GM18526 (cell line): ENCODE measurements around the gene SCAI.

Experiments used
- POLR2A ChIP-seq: IDR thresholded peaks from 3 replicates; pipeline ENCODE4 v1.6.1; 2011; ENCODE audit not compliant: insufficient read length; ENCODE audit errors: extremely low read depth

Gene SCAI

GRCh38 chr9:125126019-125126746, 17.1 kb downstream of the SCAI start:
- no peak for TF ChIP-seq POLR2A

GRCh38 chr9:125125523-125125922, 17.8 kb downstream of the SCAI start:
- TF ChIP-seq POLR2A: no peak

- no peak for TF ChIP-seq POLR2A
These were observed 22.2 kb downstream of the SCAI start for GRCh38 chr9:125121146-125121545.

DNA sequence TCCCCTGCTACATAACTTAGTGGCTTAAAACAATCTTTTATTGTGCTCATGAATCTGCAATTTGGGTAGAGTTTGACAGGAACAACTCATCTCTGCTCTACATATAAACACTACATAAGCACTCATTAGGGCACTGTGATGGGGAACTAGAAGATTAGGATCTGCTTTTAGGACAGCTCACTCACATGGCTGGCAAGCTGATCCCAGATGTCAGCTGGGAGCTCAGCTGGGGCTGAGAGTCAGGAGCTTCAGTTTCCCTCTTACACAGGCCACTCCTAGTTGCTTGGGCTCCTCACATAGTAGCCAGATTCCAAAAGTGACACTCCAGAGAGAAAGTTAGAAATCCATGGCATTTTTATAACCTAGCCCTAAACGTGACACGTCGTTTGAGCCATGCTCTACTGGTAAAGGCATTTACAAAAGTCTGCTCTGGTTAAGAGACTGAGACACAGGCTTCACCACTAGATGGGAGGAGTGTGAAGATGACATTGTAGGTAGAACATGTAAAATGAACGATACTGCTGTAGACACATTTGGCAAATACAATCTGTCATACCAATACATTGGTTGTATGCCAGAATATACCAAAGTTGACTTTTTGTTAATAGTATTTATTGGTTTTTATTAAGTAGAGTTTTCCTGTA, 23.6 kb downstream of the SCAI start:
- no peak for TF ChIP-seq POLR2A

DNA sequence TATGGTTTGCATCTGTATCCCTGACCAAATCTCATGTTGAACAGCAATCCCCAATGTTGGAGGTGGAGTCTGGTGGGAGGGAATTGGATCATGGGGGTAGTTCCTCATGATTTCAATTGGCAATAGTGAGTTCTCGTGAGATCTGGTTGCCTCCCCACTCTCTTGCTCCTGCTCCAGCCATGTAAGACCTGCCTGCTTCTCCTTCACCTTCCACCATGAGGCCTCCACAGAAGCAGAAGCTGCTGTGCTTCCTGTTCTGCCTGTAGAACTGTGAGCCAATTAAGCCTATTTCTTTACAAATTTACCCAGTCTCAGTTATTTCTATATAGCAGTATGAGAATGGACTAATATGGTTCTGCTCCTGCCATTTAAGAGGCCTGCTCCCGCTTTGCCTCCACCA, 32.9 kb downstream of the SCAI start:
- TF ChIP-seq POLR2A: no peak

- TF ChIP-seq POLR2A: no peak
These were observed 36.9 kb downstream of the SCAI start for GRCh38 chr9:125106285-125106893.

DNA sequence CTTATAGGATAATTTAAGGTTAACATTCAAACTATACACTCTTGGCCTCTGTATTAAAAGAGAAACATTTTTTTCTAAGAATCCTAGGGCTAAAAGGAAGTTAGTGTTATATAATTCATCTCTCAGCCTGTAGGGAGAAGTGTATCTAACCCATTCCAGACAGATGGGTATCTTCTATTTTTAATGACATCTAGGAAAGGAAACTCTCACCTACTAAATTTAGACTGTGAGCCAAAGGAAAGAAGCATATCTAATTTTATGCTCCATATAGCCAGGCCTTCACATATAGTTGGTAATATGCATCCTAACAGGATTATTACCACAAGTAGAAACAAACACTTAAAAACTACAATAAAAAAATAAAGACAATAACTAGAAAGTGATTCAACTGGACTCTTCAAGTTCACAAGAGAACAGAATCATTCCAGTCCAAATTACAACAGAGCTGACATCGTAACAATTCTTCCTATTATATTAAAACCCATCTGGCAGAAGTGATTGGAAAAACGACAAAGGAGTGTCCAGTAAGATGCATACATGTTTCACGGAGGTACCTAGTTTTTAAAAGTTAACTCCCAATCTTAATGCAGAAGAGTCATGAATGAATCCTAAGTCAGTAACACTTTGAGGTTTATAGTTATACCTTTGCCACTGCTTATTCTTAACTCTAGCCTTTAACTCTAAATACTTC, 39.4 kb downstream of the SCAI start:
- no peak for TF ChIP-seq POLR2A

DNA sequence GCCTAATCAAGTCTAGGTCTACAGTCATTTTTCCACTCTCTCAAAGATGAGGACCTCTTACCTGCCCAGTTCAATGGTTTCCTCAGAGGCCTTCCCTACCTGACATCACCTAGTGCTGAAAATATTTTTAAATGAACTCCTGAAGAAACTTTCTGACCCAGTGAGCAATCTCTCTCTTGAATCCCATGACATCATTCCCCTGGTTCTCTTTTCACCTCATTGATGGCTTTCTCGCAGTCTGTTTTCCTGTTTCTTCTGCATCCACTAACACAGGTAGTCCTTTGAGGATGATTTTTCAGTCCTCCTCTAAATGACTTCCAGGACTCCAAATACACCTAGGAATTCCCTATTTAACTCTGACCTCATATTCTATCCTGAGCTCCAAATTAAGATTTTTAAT, 40.3 kb downstream of the SCAI start:
- no peak for TF ChIP-seq POLR2A

- no peak for TF ChIP-seq POLR2A
These were observed 42.5 kb downstream of the SCAI start for GRCh38 chr9:125100822-125101221.

GRCh38 chr9:125099816-125100215, 43.5 kb downstream of the SCAI start:
- TF ChIP-seq POLR2A: no peak

GRCh38 chr9:125095821-125096443, 47.4 kb downstream of the SCAI start:
- no peak for TF ChIP-seq POLR2A

- TF ChIP-seq POLR2A: no peak
These were observed 52.2 kb downstream of the SCAI start for GRCh38 chr9:125091121-125091520.

DNA sequence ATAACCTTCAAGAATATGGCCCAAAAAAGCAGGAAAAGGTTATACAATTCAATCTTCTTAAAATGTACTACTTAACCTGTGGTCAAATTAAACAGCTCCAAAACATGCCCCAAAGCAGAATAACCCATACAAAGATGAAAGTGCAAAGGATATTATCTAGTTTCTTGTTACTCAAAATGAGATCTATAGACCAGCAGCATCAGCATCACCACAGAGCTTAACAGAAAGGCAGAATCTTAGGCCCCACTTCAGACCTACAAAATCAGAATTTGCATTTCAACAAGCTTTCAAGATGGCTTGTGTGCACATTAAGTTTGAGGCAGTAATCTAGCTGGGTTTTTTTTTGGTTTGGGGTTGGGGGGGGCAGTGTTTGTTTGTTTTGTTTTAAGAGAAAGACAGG, 54.0 kb downstream of the SCAI start:
- TF ChIP-seq POLR2A: no peak

DNA sequence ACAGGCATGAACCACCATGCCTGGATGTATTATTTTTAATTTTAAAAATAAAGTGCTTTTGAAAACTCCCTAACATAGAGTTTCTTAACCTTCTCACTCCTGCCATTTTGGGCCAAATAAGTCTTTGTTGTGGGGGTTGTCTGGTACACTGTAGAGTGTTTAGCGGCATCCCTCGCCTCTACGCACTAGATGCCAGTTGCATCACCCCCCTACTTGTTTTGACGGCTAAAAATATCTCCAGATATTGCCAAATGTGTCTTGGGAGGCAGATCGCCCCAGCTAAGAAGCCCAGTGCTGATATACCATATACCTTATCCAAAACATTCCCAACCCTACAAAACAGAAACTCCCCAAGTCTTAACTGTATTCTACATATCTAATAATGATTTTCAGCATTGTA, 54.6 kb downstream of the SCAI start:
- no peak for TF ChIP-seq POLR2A

- TF ChIP-seq POLR2A: no peak
These were observed 57.4 kb downstream of the SCAI start for GRCh38 chr9:125085703-125086477.

GRCh38 chr9:125079931-125080330, 63.4 kb downstream of the SCAI start:
- TF ChIP-seq POLR2A: no peak
